GM18867 (cell line): ENCODE results near the gene WWOX.

Experiments
- ATAC-seq: cut with Tn5 transposase; IDR thresholded peaks from one replicate; pipeline ENCODE4 v1.9.1; 2021; ENCODE audit warnings: mild to moderate bottlenecking, moderate library complexity; ENCODE audit not compliant: unreplicated experiment

Gene WWOX

GRCh38 chr16:78430281-78430680 is 330.8 kb downstream of the WWOX start:
- ATAC-seq, result no peak

GRCh38 chr16:78431004-78431670 is 331.7 kb downstream of the WWOX start:
- ATAC-seq, result no peak

- ATAC-seq, result no peak
Observed at GRCh38 chr16:78431701-78432100, 332.2 kb downstream of the WWOX start.

- no peak for ATAC-seq
Observed at GRCh38 chr16:78432451-78432850, 333.0 kb downstream of the WWOX start.

GRCh38 chr16:78433116-78433515 is 333.7 kb downstream of the WWOX start:
- ATAC-seq, result no peak

- ATAC-seq, result no peak
Observed at GRCh38 chr16:78434401-78434800, 334.9 kb downstream of the WWOX start.

- no peak for ATAC-seq
Observed at GRCh38 chr16:78435260-78435659, 335.8 kb downstream of the WWOX start.

- no peak for ATAC-seq
Observed at GRCh38 chr16:78436023-78436422, 336.6 kb downstream of the WWOX start.

GRCh38 chr16:78436846-78437245 is 337.4 kb downstream of the WWOX start:
- ATAC-seq, result no peak

GRCh38 chr16:78437352-78437968 is 338.0 kb downstream of the WWOX start:
- ATAC-seq, result peak; percentile 62

- no peak for ATAC-seq
Observed at GRCh38 chr16:78438219-78438618, 338.8 kb downstream of the WWOX start.

GRCh38 chr16:78438632-78439031 is 339.2 kb downstream of the WWOX start:
- no peak for ATAC-seq

- no peak for ATAC-seq
Observed at GRCh38 chr16:78439646-78440045, 340.2 kb downstream of the WWOX start.

- ATAC-seq, result no peak
Observed at GRCh38 chr16:78441298-78441697, 341.8 kb downstream of the WWOX start.

- ATAC-seq, result no peak
Observed at GRCh38 chr16:78443542-78444364, 344.3 kb downstream of the WWOX start.

GRCh38 chr16:78445818-78446217 is 346.4 kb downstream of the WWOX start:
- no peak for ATAC-seq

- no peak for ATAC-seq
Observed at GRCh38 chr16:78446486-78446885, 347.0 kb downstream of the WWOX start.

GRCh38 chr16:78446992-78447563 is 347.6 kb downstream of the WWOX start:
- ATAC-seq, result no peak

- ATAC-seq, result no peak
Observed at GRCh38 chr16:78448658-78449271, 349.3 kb downstream of the WWOX start.

- ATAC-seq, result no peak
Observed at GRCh38 chr16:78450255-78450654, 350.8 kb downstream of the WWOX start.

- no peak for ATAC-seq
Observed at GRCh38 chr16:78452025-78452555, 352.6 kb downstream of the WWOX start.
